GM18502 (cell line): ENCODE measurements around the gene FAM20C.
"Not testable (repeated sequence)": the region's sequence is repeated elsewhere in the genome, so short reads cannot be mapped to it uniquely, and the experiment has no call there.

Source experiments
- ATAC-seq: cut with Tn5 transposase; IDR thresholded peaks from one replicate; pipeline ENCODE4 v1.9.1; 2021; ENCODE audit warnings: mild to moderate bottlenecking; ENCODE audit not compliant: unreplicated experiment, poor library complexity

FAM20C gene

GRCh38 chr7:171364-171904, 20.9 kb upstream of the FAM20C start:
- no peak for ATAC-seq

- ATAC-seq, result no peak
These were observed 20.4 kb upstream of the FAM20C start for GRCh38 chr7:171912-172515.

- no peak for ATAC-seq
These were observed 19.0 kb upstream of the FAM20C start for GRCh38 chr7:173209-173918.

GRCh38 chr7:174716-175115, 17.7 kb upstream of the FAM20C start:
- ATAC-seq, result no peak

GRCh38 chr7:175955-176354, 16.4 kb upstream of the FAM20C start:
- ATAC-seq, result no peak

- no peak for ATAC-seq
These were observed 16.0 kb upstream of the FAM20C start for GRCh38 chr7:176381-176780.

- ATAC-seq, result no peak
These were observed 15.4 kb upstream of the FAM20C start for GRCh38 chr7:176786-177459.

- ATAC-seq, result no peak
These were observed 13.9 kb upstream of the FAM20C start for GRCh38 chr7:178444-178843.

GRCh38 chr7:179209-179681, 13.1 kb upstream of the FAM20C start:
- no peak for ATAC-seq

- ATAC-seq, result no peak
These were observed 12.2 kb upstream of the FAM20C start for GRCh38 chr7:179948-180694.

- ATAC-seq, result no peak
These were observed 10.6 kb upstream of the FAM20C start for GRCh38 chr7:181738-182137.

- not testable (repeated sequence) for ATAC-seq
These were observed 9.9 kb upstream of the FAM20C start for GRCh38 chr7:182502-182901.

GRCh38 chr7:183496-184292, 8.7 kb upstream of the FAM20C start:
- no peak for ATAC-seq

GRCh38 chr7:184294-185264, 7.8 kb upstream of the FAM20C start:
- no peak for ATAC-seq

- no peak for ATAC-seq
These were observed 5.8 kb upstream of the FAM20C start for GRCh38 chr7:186516-187113.

GRCh38 chr7:187227-187927, 5.0 kb upstream of the FAM20C start:
- no peak for ATAC-seq

- ATAC-seq, result no peak
These were observed 4.2 kb upstream of the FAM20C start for GRCh38 chr7:188174-188573.
